ENCODE data around the gene CACNB4. TPM values are rescaled to one million over a fixed set of nuclear protein-coding genes. Genes with fewer than 3 reads are reported as not detected.

CACNB4 gene
- total RNA-seq, 1 experiment from 2014 or later, result 1.7 TPM

DNA sequence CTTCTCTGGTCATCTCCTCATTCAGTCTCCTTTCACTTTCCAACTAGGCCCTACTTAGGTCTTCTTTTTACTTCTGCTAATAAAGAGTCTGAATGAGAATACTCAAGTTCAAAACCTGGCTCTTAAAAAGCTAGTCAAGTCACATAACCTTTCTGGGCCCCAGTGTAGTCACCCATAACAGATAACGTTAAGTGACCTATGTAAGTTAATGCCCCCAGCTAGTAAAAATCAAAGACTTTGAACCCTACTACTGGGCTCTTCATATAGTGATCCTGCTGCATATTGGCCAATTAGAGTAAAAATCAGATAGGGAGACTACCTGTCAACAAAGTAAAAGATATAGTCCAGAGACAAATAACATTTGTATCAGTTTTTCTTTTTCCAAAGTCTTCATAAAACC lies 288.4 kb downstream of the CACNB4 start:
- Histone ChIP-seq H3K36me3 (ENCODE audit: control insufficient read depth, insufficient read depth, low read length) (peaks cover 19% of the 10 kb centered on the region), H3K27ac (ENCODE audit: low read length) (no peak overlapping the region), H3K4me1 (ENCODE audit: control insufficient read depth, insufficient read depth, low read length) (no peaks in the 10 kb centered on the region), H3K9me3 (ENCODE audit: control insufficient read depth, insufficient read depth, low read depth, low read length) (no peaks in the 10 kb centered on the region), H3K27me3 (ENCODE audit: control insufficient read depth, insufficient read depth, low read length) (no peaks in the 10 kb centered on the region), H3K4me3 (ENCODE audit: low read depth in 2 of 2, low read length in 2 of 2) (no peak overlapping the region)
- ATAC-seq (no peak), DNase-seq (ENCODE audit: low read depth, low spot score) (no peak)
- BruUV-seq (replicated peaks), result no TSS peak
- intact Hi-C loops (cut with micrococcal nuclease; ENCODE audit: unreplicated experiment) (no loop called here), in situ Hi-C loops (cut with HindIII; ENCODE audit: low pct_unique_long_range_greater_than_20kb, low sequenced_read_pairs) (no loop called here)
- ChIA-PET CTCF (no interaction called here), POLR2A (no interaction called here)
- no peak for TF ChIP-seq POLR2AphosphoS5 (IDR thresholded peaks at IDR 0.05; ENCODE audit: low read depth, low read length)
- TF ChIP-seq SIN3A (IDR thresholded peaks at IDR 0.05; ENCODE audit: borderline replicate concordance, insufficient read depth, low read depth, low read length), result no peak
- TF ChIP-seq, protein P1, sequence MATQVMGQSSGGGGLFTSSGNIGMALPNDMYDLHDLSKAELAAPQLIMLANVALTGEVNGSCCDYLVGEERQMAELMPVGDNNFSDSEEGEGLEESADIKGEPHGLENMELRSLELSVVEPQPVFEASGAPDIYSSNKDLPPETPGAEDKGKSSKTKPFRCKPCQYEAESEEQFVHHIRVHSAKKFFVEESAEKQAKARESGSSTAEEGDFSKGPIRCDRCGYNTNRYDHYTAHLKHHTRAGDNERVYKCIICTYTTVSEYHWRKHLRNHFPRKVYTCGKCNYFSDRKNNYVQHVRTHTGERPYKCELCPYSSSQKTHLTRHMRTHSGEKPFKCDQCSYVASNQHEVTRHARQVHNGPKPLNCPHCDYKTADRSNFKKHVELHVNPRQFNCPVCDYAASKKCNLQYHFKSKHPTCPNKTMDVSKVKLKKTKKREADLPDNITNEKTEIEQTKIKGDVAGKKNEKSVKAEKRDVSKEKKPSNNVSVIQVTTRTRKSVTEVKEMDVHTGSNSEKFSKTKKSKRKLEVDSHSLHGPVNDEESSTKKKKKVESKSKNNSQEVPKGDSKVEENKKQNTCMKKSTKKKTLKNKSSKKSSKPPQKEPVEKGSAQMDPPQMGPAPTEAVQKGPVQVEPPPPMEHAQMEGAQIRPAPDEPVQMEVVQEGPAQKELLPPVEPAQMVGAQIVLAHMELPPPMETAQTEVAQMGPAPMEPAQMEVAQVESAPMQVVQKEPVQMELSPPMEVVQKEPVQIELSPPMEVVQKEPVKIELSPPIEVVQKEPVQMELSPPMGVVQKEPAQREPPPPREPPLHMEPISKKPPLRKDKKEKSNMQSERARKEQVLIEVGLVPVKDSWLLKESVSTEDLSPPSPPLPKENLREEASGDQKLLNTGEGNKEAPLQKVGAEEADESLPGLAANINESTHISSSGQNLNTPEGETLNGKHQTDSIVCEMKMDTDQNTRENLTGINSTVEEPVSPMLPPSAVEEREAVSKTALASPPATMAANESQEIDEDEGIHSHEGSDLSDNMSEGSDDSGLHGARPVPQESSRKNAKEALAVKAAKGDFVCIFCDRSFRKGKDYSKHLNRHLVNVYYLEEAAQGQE (IDR thresholded peaks at IDR 0.05; ENCODE audit: insufficient read depth in 1 of 2, low read depth in 2 of 2, low read length in 1 of 2), result no peak
- no peak for TF ChIP-seq TCF7L2 (IDR thresholded peaks at IDR 0.05; ENCODE audit: low read depth, low read length)
- TF ChIP-seq, protein P2, sequence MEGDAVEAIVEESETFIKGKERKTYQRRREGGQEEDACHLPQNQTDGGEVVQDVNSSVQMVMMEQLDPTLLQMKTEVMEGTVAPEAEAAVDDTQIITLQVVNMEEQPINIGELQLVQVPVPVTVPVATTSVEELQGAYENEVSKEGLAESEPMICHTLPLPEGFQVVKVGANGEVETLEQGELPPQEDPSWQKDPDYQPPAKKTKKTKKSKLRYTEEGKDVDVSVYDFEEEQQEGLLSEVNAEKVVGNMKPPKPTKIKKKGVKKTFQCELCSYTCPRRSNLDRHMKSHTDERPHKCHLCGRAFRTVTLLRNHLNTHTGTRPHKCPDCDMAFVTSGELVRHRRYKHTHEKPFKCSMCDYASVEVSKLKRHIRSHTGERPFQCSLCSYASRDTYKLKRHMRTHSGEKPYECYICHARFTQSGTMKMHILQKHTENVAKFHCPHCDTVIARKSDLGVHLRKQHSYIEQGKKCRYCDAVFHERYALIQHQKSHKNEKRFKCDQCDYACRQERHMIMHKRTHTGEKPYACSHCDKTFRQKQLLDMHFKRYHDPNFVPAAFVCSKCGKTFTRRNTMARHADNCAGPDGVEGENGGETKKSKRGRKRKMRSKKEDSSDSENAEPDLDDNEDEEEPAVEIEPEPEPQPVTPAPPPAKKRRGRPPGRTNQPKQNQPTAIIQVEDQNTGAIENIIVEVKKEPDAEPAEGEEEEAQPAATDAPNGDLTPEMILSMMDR (IDR thresholded peaks at IDR 0.05), result no peak

DNA sequence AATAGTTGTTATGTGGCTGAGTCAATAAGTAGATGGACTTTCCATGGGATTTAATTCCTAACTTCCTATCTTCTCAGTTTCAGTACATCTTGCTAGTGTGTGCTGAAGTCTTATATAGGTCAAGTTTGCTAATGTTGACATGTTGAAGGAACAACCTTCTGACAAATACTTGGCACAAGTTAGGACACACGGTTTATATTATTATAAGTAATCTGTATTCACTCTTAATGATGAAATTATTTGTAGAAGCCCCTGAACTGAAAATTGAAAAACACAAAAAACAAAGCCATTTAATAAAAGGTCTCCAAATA lies 289.8 kb downstream of the CACNB4 start:
- no peak overlapping the region for H3K4me3 ChIP-seq (ENCODE audit: low read depth in 2 of 2, low read length in 2 of 2)
- CTCF ChIA-PET, result no interaction called here
- no TSS peak for BruUV-seq (replicated peaks)

More for the DNA sequence above, 289.8 kb downstream of the CACNB4 start:
- no peak for ATAC-seq
- in situ Hi-C loops (cut with HindIII; ENCODE audit: low pct_unique_long_range_greater_than_20kb, low sequenced_read_pairs) (no loop called here), intact Hi-C loops (cut with micrococcal nuclease; ENCODE audit: unreplicated experiment) (no loop called here)
- DNase-seq (ENCODE audit: low read depth, low spot score), result no peak
- no peaks in the 10 kb centered on the region for H3K27me3 ChIP-seq (ENCODE audit: control insufficient read depth, insufficient read depth, low read length)
- no peaks in the 10 kb centered on the region for H3K9me3 ChIP-seq (ENCODE audit: control insufficient read depth, insufficient read depth, low read depth, low read length)
- H3K27ac ChIP-seq (ENCODE audit: low read length), result no peak overlapping the region
- TF ChIP-seq, protein P1 (IDR thresholded peaks at IDR 0.05; ENCODE audit: insufficient read depth in 1 of 2, low read depth in 2 of 2, low read length in 1 of 2), result no peak
- no peak for TF ChIP-seq SIN3A (IDR thresholded peaks at IDR 0.05; ENCODE audit: borderline replicate concordance, insufficient read depth, low read depth, low read length)
- TF ChIP-seq, protein P2 (IDR thresholded peaks at IDR 0.05), result no peak
- no peak for TF ChIP-seq TCF7L2 (IDR thresholded peaks at IDR 0.05; ENCODE audit: low read depth, low read length)
- no peak for TF ChIP-seq POLR2AphosphoS5 (IDR thresholded peaks at IDR 0.05; ENCODE audit: low read depth, low read length)
- no peaks in the 10 kb centered on the region for H3K4me1 ChIP-seq (ENCODE audit: control insufficient read depth, insufficient read depth, low read length)
- POLR2A ChIA-PET, result no interaction called here
- H3K36me3 ChIP-seq (ENCODE audit: control insufficient read depth, insufficient read depth, low read length), result peaks cover 26% of the 10 kb centered on the region

Measured in Panc1 (cell line).